Gastrocnemius medialis (tissue), 4 donors: ENCODE measurements around the gene USH2A.

Experiments used
- POLR2A ChIP-seq, 2 donors: fragments of 450-650 bp; IDR thresholded peaks; one replicate each; pipeline ENCODE4 v1.6.1; 2017; ENCODE audit warnings: antibody characterized with exemption in 2 of 2, mild to moderate bottlenecking in 2 of 2, moderate library complexity in 2 of 2
- TF ChIP-seq, protein P1 (sequence below), 5 experiments: fragments of 450-650 bp in 3 of 5; fragments of 200-600 bp in 2 of 5; sonication (generic) in 2 of 5; IDR thresholded peaks in 4 of 5; conservative IDR thresholded peaks in 1 of 5; 1 replicate in 4 of 5; 2 replicates in 1 of 5; pipeline ENCODE4 v1.5.1; 2016 to 2019; ENCODE audit warnings: antibody characterized with exemption in 5 of 5, mild to moderate bottlenecking in 3 of 5, moderate library complexity in 3 of 5

DNA sequence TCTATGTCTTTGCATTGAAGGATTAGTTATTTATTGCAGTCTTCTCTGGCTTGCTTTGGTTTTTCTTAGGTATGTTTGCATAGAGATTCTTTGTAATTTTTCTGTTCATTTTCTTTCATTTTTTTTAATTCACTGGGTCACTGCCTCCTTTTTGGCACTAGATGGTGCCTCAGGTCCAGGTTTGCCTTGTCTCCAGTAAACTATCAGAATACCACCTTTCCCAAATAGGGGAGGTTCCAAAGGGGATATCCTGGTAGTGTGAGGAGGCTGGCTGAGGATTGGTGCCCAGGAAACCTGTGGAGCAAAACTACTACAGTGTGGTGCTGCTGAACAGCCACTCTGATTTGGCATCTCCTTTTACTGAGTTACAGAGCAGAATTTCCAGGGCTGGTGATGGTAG lies 599.0 kb downstream of the USH2A start:
- TF ChIP-seq, protein P1, sequence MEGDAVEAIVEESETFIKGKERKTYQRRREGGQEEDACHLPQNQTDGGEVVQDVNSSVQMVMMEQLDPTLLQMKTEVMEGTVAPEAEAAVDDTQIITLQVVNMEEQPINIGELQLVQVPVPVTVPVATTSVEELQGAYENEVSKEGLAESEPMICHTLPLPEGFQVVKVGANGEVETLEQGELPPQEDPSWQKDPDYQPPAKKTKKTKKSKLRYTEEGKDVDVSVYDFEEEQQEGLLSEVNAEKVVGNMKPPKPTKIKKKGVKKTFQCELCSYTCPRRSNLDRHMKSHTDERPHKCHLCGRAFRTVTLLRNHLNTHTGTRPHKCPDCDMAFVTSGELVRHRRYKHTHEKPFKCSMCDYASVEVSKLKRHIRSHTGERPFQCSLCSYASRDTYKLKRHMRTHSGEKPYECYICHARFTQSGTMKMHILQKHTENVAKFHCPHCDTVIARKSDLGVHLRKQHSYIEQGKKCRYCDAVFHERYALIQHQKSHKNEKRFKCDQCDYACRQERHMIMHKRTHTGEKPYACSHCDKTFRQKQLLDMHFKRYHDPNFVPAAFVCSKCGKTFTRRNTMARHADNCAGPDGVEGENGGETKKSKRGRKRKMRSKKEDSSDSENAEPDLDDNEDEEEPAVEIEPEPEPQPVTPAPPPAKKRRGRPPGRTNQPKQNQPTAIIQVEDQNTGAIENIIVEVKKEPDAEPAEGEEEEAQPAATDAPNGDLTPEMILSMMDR (IDR thresholded peaks at IDR 0.05 in 4 of 5, conservative IDR thresholded peaks at IDR 0.05 in 1 of 5): no peak
- no peak for TF ChIP-seq POLR2A (IDR thresholded peaks at IDR 0.05)
